Uterus (tissue), 4 donors: ENCODE measurements around the gene S100A14. TPM values are rescaled to one million over a fixed set of nuclear protein-coding genes. Genes with fewer than 3 reads are reported as not detected.

Experiments
- DNase-seq, 2 donors: peaks; one replicate each; pipeline ENCODE4 v3.0.0-alpha.2; 2019 to 2020
- H3K27ac ChIP-seq, 2 donors: fragments of 200-600 bp; sonication (generic); 1 replicate in 1 of 2; 2 replicates in 1 of 2; pipeline ENCODE4 v1.5.1; 2016 to 2018
- H3K27me3 ChIP-seq, 2 donors: fragments of 200-600 bp; sonication (generic); one replicate each; pipeline ENCODE4 v1.5.1; 2018 to 2019; ENCODE audit warnings: control low read depth in 1 of 2
- H3K36me3 ChIP-seq, 2 donors: fragments of 200-600 bp; sonication (generic); one replicate each; pipeline ENCODE4 v1.5.1; 2019; ENCODE audit warnings: control low read depth in 1 of 2
- H3K4me1 ChIP-seq, 2 donors: fragments of 200-600 bp; sonication (generic); one replicate each; pipeline ENCODE4 v1.5.1; 2018 to 2019; ENCODE audit warnings: control low read depth in 1 of 2
- H3K4me3 ChIP-seq, 2 donors: fragments of 200-600 bp; sonication (generic); 1 replicate in 1 of 2; 2 replicates in 1 of 2; pipeline ENCODE4 v1.5.1; 2018 to 2019; ENCODE audit warnings: mild to moderate bottlenecking in 1 of 2
- H3K9me3 ChIP-seq, 2 donors: fragments of 200-600 bp; sonication (generic); one replicate each; pipeline ENCODE4 v1.5.1; 2019; ENCODE audit warnings: control low read depth in 1 of 2
- CTCF ChIP-seq, 4 experiments: fragments of 200-600 bp in 2 of 4; fragments of 450-650 bp in 2 of 4; sonication (generic) in 2 of 4; IDR thresholded peaks; one replicate each; pipeline ENCODE4 v1.5.1; 2016 to 2019; ENCODE audit warnings: antibody characterized with exemption in 4 of 4, mild to moderate bottlenecking in 2 of 4, moderate library complexity in 1 of 4
- POLR2A ChIP-seq, 2 donors: fragments of 450-650 bp; IDR thresholded peaks; one replicate each; pipeline ENCODE4 v1.6.1; 2016; ENCODE audit warnings: antibody characterized with exemption in 2 of 2, mild to moderate bottlenecking in 1 of 2, moderate library complexity in 1 of 2
- intact Hi-C: fragments of 100-400 bp; cut with DNase I; formaldehyde crosslinking; loops from one replicate; pipeline ENCODE4 v1.15.1; 2023; ENCODE audit warnings: low total_unique reads
- total RNA-seq, 4 donors: library from RNA; depleted of rRNA in 3 of 4; stranded (reverse); fragments of >200 nt in 3 of 4; gene quantifications; one replicate each; pipeline versions ENCODE4 v1.1.0 to v1.2.4, GENCODE V29; 2014 to 2023
- donor health status: DM: yes; HTN: yes; CAD: no.

The S100A14 gene
- total RNA-seq, 4 donors from 2014 or later, result 0.29 to 6.2 TPM; not detected in 2

- H3K4me3 ChIP-seq, result no peak overlapping the region
- intact Hi-C loops, result no loop called here
- no peak for DNase-seq
These were observed 9.0 kb upstream of the S100A14 start for GRCh38 chr1:153624965-153625611.

GRCh38 chr1:153623101-153623500 lies 7.0 kb upstream of the S100A14 start:
- no peak for DNase-seq
- intact Hi-C loops, result no loop called here
- H3K27me3 ChIP-seq, result no peaks in the 10 kb centered on the region

More at GRCh38 chr1:153624965-153625611, 9.0 kb upstream of the S100A14 start:
- H3K9me3 ChIP-seq, result no peaks in the 10 kb centered on the region
- TF ChIP-seq CTCF (IDR thresholded peaks at IDR 0.05) (no peak), POLR2A (IDR thresholded peaks at IDR 0.05) (no peak)
- H3K27ac ChIP-seq, result peak overlapping the region; percentile 93 to 98
- H3K27me3 ChIP-seq, result no peaks in the 10 kb centered on the region
- no peaks in the 10 kb centered on the region for H3K36me3 ChIP-seq
- peaks cover 0 to 6% of the 10 kb centered on the region in 2 donors for H3K4me1 ChIP-seq

GRCh38 chr1:153619171-153619570 lies 3.0 kb upstream of the S100A14 start:
- no peaks in the 10 kb centered on the region for H3K36me3 ChIP-seq
- no peaks in the 10 kb centered on the region for H3K4me1 ChIP-seq
- DNase-seq, result no peak
- H3K9me3 ChIP-seq, result no peaks in the 10 kb centered on the region
- no peaks in the 10 kb centered on the region for H3K27me3 ChIP-seq
- H3K4me3 ChIP-seq, result no peak overlapping the region
- intact Hi-C loops, result no loop called here
- H3K27ac ChIP-seq, result no peak overlapping the region
- no peak for TF ChIP-seq CTCF (IDR thresholded peaks at IDR 0.05)
- TF ChIP-seq POLR2A (IDR thresholded peaks at IDR 0.05), result no peak

More at GRCh38 chr1:153623101-153623500, 7.0 kb upstream of the S100A14 start:
- no peaks in the 10 kb centered on the region for H3K9me3 ChIP-seq
- TF ChIP-seq POLR2A (IDR thresholded peaks at IDR 0.05) (no peak), CTCF (IDR thresholded peaks at IDR 0.05) (no peak)
- H3K4me1 ChIP-seq, result peaks cover 0 to 6% of the 10 kb centered on the region in 2 donors
- no peak overlapping the region for H3K27ac ChIP-seq
- H3K36me3 ChIP-seq, result no peaks in the 10 kb centered on the region
- H3K4me3 ChIP-seq, result no peak overlapping the region

- Histone ChIP-seq H3K27ac (peak overlapping the region in 1 of 2 donors; percentile 6), H3K4me3 (no peak overlapping the region), H3K4me1 (no peaks in the 10 kb centered on the region), H3K36me3 (no peaks in the 10 kb centered on the region), H3K9me3 (no peaks in the 10 kb centered on the region), H3K27me3 (no peaks in the 10 kb centered on the region)
- no peak for TF ChIP-seq POLR2A (IDR thresholded peaks at IDR 0.05)
- TF ChIP-seq CTCF (IDR thresholded peaks at IDR 0.05), result peak; percentile 21 to 70 (median 47)
- intact Hi-C loops, result no loop called here
- DNase-seq, result peak; percentile 41 to 71
These were observed 1.5 kb upstream of the S100A14 start for GRCh38 chr1:153617663-153618062.

- no peaks in the 10 kb centered on the region for H3K9me3 ChIP-seq
- TF ChIP-seq CTCF (IDR thresholded peaks at IDR 0.05), result no peak
- no peak for TF ChIP-seq POLR2A (IDR thresholded peaks at IDR 0.05)
- no peaks in the 10 kb centered on the region for H3K4me1 ChIP-seq
- peak overlapping the region in 1 of 2 donors; percentile 6 for H3K27ac ChIP-seq
- DNase-seq, result no peak
- intact Hi-C loops, result no loop called here
- H3K27me3 ChIP-seq, result no peaks in the 10 kb centered on the region
- no peak overlapping the region for H3K4me3 ChIP-seq
- H3K36me3 ChIP-seq, result no peaks in the 10 kb centered on the region
These were observed 789 bp upstream of the S100A14 start for GRCh38 chr1:153616917-153617311.
